OCI-LY1 (cell line): Measurements from ENCODE around the gene TYSND1.

Source experiments
- EZH2 ChIP-seq: fragments of 200-600 bp; sonication (generic), shearing (Covaris generic); IDR thresholded peaks from 2 replicates; pipeline ENCODE4 v1.8.0; 2017; ENCODE audit warnings: borderline replicate concordance, mixed run types, mild to moderate bottlenecking, antibody characterized with exemption, low read length, moderate library complexity, mixed read lengths
- TF ChIP-seq, protein P1 (sequence below): fragments of 200-600 bp; sonication (generic), shearing (Covaris generic); IDR thresholded peaks from 2 replicates; pipeline ENCODE4 v1.5.1; 2017; ENCODE audit warnings: mild to moderate bottlenecking, antibody characterized with exemption, low read length, moderate library complexity, mixed read lengths

DNA sequence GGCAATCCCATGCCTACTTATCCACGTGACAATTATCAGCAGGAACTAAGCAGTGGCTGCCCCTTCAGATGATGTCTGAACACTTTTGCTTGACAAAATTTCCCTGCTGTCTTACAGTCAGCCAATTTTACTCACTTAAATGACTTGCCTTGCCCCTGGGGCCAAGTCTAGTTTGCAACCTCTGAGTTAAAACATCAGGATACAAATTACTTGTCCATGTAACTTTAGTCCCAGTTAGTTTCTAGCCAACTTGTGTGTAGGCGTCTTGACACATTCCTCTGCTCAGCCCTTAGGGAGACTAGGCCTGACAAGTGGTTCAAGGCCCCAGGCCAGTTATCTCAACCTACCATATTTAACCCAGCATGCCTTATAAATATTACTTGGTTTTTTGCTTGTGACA lies 11.6 kb upstream of the TYSND1 start:
- TF ChIP-seq, protein P1, sequence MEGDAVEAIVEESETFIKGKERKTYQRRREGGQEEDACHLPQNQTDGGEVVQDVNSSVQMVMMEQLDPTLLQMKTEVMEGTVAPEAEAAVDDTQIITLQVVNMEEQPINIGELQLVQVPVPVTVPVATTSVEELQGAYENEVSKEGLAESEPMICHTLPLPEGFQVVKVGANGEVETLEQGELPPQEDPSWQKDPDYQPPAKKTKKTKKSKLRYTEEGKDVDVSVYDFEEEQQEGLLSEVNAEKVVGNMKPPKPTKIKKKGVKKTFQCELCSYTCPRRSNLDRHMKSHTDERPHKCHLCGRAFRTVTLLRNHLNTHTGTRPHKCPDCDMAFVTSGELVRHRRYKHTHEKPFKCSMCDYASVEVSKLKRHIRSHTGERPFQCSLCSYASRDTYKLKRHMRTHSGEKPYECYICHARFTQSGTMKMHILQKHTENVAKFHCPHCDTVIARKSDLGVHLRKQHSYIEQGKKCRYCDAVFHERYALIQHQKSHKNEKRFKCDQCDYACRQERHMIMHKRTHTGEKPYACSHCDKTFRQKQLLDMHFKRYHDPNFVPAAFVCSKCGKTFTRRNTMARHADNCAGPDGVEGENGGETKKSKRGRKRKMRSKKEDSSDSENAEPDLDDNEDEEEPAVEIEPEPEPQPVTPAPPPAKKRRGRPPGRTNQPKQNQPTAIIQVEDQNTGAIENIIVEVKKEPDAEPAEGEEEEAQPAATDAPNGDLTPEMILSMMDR = no peak
- no peak for TF ChIP-seq EZH2
